Subcutaneous adipose tissue (tissue), 4 donors: ENCODE data around the gene POU2F1. TPM values are rescaled to one million over a fixed set of nuclear protein-coding genes. Genes with fewer than 3 reads are reported as not detected.

Experiments
- total RNA-seq, 4 donors: library from RNA; depleted of rRNA; stranded (reverse); fragments of >200 nt; gene quantifications; one replicate each; pipeline ENCODE4 v1.1.0, GENCODE V29; 2016
- TF ChIP-seq, protein P1 (sequence below): fragments of 450-650 bp; IDR thresholded peaks from one replicate; pipeline ENCODE4 v1.5.1; 2016; ENCODE audit warnings: low read depth, mild to moderate bottlenecking, control low read depth, antibody characterized with exemption, moderate library complexity

The POU2F1 gene
- total RNA-seq, 4 donors from 2014 or later, result 17.1 to 40.6 (median 20.5) TPM

DNA sequence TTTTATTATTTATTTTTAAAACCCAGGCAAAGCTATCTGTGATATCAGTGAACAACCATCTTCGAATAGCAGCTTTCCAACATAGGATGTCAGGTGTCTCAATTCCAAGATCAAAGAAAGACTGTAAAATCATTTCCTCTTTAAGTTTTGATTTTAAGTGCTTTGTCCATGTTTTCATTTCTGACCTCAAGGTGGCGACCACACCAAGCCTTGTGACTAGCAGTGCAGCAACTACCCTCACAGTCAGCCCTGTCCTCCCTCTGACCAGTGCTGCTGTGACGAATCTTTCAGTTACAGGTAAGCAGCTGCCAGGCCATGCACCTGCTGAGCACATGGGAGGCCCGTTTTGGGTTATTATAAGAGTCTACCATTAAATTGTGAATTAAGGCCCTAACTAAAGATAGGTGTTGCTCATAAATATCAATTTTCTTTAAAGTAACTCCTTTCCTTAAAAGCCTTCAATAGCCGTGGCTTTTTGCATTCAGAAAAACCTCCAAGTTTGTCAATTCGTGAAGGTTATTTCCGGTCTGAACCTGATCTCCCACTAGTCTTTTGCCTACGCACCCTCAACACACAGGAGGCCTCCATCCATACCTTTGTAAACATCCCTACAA lies 180.7 kb downstream of the POU2F1 start:
- TF ChIP-seq, protein P1, sequence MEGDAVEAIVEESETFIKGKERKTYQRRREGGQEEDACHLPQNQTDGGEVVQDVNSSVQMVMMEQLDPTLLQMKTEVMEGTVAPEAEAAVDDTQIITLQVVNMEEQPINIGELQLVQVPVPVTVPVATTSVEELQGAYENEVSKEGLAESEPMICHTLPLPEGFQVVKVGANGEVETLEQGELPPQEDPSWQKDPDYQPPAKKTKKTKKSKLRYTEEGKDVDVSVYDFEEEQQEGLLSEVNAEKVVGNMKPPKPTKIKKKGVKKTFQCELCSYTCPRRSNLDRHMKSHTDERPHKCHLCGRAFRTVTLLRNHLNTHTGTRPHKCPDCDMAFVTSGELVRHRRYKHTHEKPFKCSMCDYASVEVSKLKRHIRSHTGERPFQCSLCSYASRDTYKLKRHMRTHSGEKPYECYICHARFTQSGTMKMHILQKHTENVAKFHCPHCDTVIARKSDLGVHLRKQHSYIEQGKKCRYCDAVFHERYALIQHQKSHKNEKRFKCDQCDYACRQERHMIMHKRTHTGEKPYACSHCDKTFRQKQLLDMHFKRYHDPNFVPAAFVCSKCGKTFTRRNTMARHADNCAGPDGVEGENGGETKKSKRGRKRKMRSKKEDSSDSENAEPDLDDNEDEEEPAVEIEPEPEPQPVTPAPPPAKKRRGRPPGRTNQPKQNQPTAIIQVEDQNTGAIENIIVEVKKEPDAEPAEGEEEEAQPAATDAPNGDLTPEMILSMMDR, result no peak

DNA sequence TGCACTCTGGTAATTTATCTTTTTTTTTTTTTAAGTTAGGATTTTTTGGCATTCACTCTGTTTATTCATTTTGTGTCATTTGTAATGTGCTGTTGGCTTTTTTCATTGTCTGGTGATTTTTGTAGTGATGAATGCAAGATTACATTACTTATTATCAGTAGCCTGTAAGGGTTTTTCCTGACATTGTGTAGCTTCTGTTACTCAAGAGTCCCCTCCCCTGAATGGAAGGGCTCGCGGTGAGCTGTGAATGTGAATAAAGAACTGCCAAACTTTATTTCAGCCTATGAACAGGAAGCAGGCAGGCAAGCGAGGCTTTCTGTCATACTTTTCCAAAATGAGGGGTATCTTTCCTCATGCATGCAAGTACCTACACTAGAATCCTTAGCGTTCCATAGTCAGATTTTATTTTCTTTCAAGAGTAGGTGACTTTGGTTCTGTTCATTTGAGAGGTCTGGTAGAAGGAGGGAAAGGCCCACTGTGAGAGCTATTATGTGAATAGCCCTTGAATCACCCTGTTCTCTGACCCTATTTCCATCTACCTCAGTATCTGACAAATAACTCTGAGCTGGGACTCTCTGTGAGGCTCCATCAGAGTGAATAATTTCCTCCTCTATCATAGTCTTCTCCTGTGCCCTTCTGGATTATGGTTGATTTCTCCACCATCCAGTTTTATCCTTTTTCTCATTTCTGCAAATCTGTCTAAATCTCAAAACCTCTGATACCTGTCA lies 183.6 kb downstream of the POU2F1 start:
- TF ChIP-seq, protein P1, result no peak

GRCh38 chr1:167404908-167405307 lies 184.2 kb downstream of the POU2F1 start:
- TF ChIP-seq, protein P1, result no peak

DNA sequence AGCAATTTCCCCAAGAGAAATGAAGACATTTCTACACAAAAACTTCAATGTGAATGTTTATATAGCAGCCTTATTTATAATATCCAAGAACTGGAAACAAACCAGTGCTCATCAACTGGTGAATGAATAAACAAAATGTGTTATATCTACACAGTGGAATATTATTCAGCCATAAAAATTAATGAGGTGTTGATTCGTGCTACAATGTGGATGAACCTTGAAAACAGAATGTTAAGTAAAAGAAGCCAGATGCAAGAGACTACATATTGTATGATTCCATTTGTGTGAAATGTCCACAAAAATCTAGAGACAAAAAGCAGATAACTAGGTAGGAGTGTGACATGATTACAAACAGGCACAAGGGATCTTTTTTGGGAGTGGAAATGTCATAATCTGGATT lies 187.7 kb downstream of the POU2F1 start:
- TF ChIP-seq, protein P1, result no peak

DNA sequence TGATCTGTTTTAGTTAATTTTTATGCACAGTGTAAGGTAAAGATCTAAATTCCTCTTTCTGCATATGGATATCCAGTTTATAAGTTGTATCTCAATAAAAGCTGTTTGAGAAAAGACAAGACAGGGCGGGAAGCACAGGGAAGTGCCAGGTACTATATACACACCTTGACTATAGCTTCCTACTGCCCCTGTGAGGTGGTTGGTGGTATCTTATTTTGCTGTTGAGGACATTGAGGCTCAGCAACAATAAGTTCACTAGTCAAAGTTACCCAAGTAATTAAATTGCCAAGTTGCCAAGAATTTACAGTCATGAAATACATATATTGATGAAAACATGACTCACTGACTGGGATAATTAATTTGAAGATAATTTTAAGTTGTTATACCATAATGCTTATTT lies 188.5 kb downstream of the POU2F1 start:
- TF ChIP-seq, protein P1, result no peak

DNA sequence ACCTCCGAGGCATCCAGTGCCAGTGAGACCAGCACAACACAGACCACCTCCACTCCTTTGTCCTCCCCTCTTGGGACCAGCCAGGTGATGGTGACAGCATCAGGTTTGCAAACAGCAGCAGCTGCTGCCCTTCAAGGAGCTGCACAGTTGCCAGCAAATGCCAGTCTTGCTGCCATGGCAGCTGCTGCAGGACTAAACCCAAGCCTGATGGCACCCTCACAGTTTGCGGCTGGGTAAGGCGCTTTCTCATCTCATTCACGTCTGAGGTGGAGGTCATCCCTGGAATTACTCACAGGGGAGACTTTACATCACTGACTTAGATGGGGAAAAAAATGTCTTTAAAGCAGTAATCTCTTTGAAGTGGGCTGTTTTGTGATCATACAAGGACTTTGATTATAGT lies 191.4 kb downstream of the POU2F1 start:
- TF ChIP-seq, protein P1, result no peak

GRCh38 chr1:167412920-167413319 lies 192.2 kb downstream of the POU2F1 start:
- TF ChIP-seq, protein P1, result no peak
